IMR-90 (cell line): ENCODE measurements around the gene TATDN2. TPM values are rescaled to one million over a fixed set of nuclear protein-coding genes. Genes with fewer than 3 reads are reported as not detected.
A peak's percentile ranks its signal among the peaks of the same experiment; 100 is the strongest.

ENCODE experiments used
- ATAC-seq: fragments of 200-7000 bp; cut with Tn5 transposase; 2 replicates; pipeline ENCODE4 v1.9.1; 2020; ENCODE audit warnings: low read depth, mild to moderate bottlenecking, moderate library complexity
- BruUV-seq: library from RNA; stranded (reverse); fragments of 400-500 nt; replicated peaks from 2 replicates; lab custom pipeline; 2021; lab: Mats Ljungman, UMichigan
- CTCF ChIA-PET: fragments of 300-600 bp; formaldehyde crosslinking; extraction: SDS; loops from one replicate; lab custom pipeline; 2021; ENCODE audit warnings: antibody characterized with exemption; lab: Yijun Ruan, JAX
- POLR2A ChIA-PET: fragments of 300-600 bp; sonication (Branson Sonifier 250); formaldehyde crosslinking; loops from one replicate; lab custom pipeline; 2022; ENCODE audit warnings: antibody characterized with exemption; ENCODE audit not compliant: unreplicated experiment; lab: Charles Lee
- DNase-seq: peaks from one replicate; pipeline ENCODE4 v3.0.0; 2013
- H2AFZ ChIP-seq: replicated peaks from 2 replicates; pipeline ENCODE3; 2013; ENCODE audit warnings: low read length, mild to moderate bottlenecking; ENCODE audit not compliant: poor library complexity
- H2AK5ac ChIP-seq: 2 replicates; pipeline ENCODE4 v1.6.1; 2013; ENCODE audit warnings: low read depth, low read length, inconsistent platforms
- H2AK9ac ChIP-seq: replicated peaks from 2 replicates; pipeline ENCODE3; 2013; ENCODE audit warnings: mild to moderate bottlenecking, low read depth, low read length, moderate library complexity; ENCODE audit not compliant: poor library complexity
- H2BK120ac ChIP-seq: 2 replicates; pipeline ENCODE4 v1.6.1; 2013; ENCODE audit warnings: low read depth, low read length, inconsistent platforms
- H2BK15ac ChIP-seq: 3 replicates; pipeline ENCODE4 v1.6.1; 2013; ENCODE audit warnings: low read depth, low read length, inconsistent platforms
- H2BK20ac ChIP-seq: 2 replicates; pipeline ENCODE4 v1.6.1; 2013; ENCODE audit warnings: low read depth, mild to moderate bottlenecking, inconsistent platforms, low read length, moderate library complexity
- H2BK5ac ChIP-seq: 2 replicates; pipeline ENCODE4 v1.6.1; 2013; ENCODE audit warnings: mild to moderate bottlenecking, low read depth, low read length, inconsistent platforms; ENCODE audit not compliant: poor library complexity, severe bottlenecking
- H3K14ac ChIP-seq: replicated peaks from 2 replicates; pipeline ENCODE4 v1.6.1; 2013; ENCODE audit warnings: low read depth, low read length, inconsistent platforms
- H3K18ac ChIP-seq: 2 replicates; pipeline ENCODE4 v1.6.1; 2013; ENCODE audit warnings: low read depth, low read length, control low read depth
- H3K23ac ChIP-seq: 2 replicates; pipeline ENCODE4 v1.6.1; 2013; ENCODE audit warnings: low read depth, low read length, inconsistent platforms
- H3K27ac ChIP-seq: 2 replicates; pipeline ENCODE4 v1.5.1; 2013; ENCODE audit warnings: mild to moderate bottlenecking, control low read depth, low read length; ENCODE audit not compliant: insufficient read depth
- H3K27me3 ChIP-seq: 2 replicates; pipeline ENCODE4 v1.6.1; 2013; ENCODE audit warnings: low read length; ENCODE audit not compliant: control insufficient read depth, insufficient read depth
- H3K36me3 ChIP-seq: 2 replicates; pipeline ENCODE4 v1.6.1; 2013; ENCODE audit warnings: low read length, mixed read lengths; ENCODE audit not compliant: control insufficient read depth, insufficient read depth
- H3K4ac ChIP-seq: 2 replicates; pipeline ENCODE4 v1.6.1; 2013; ENCODE audit warnings: low read depth, low read length, inconsistent platforms
- H3K4me1 ChIP-seq: 2 replicates; pipeline ENCODE4 v1.6.1; 2013; ENCODE audit warnings: low read length, mixed read lengths; ENCODE audit not compliant: control insufficient read depth, insufficient read depth
- H3K4me2 ChIP-seq: 2 replicates; pipeline ENCODE4 v1.6.1; 2013; ENCODE audit warnings: low read depth, mild to moderate bottlenecking, control low read depth, low read length, moderate library complexity
- H3K4me3 ChIP-seq: 2 replicates; pipeline ENCODE4 v1.5.1; 2013; ENCODE audit warnings: low read depth, mild to moderate bottlenecking, control low read depth, low read length, moderate library complexity; ENCODE audit not compliant: insufficient read depth
- H3K56ac ChIP-seq: 2 replicates; pipeline ENCODE4 v1.6.1; 2013; ENCODE audit warnings: low read length, inconsistent platforms; ENCODE audit not compliant: insufficient read depth; ENCODE audit errors: extremely low read depth
- H3K79me1 ChIP-seq, 2 experiments: 2 replicates each; pipeline ENCODE4 v1.6.1; 2013; ENCODE audit warnings: low read length in 2 of 2, inconsistent platforms in 1 of 2, low read depth in 1 of 2
- H3K9ac ChIP-seq: 2 replicates; pipeline ENCODE4 v1.6.1; 2013; ENCODE audit warnings: low read depth, low read length, control low read depth
- H3K9me1 ChIP-seq: 2 replicates; pipeline ENCODE4 v1.6.1; 2013; ENCODE audit warnings: low read length, inconsistent platforms; ENCODE audit not compliant: insufficient read depth
- H3K9me3 ChIP-seq: 2 replicates; pipeline ENCODE4 v1.6.1; 2013; ENCODE audit warnings: low read length; ENCODE audit not compliant: control insufficient read depth, insufficient read depth
- H4K20me1 ChIP-seq: 2 replicates; pipeline ENCODE4 v1.6.1; 2013; ENCODE audit warnings: low read length, inconsistent platforms; ENCODE audit not compliant: insufficient read depth
- H4K5ac ChIP-seq: 2 replicates; pipeline ENCODE4 v1.6.1; 2013; ENCODE audit warnings: mild to moderate bottlenecking, low read depth, low read length, control low read depth
- H4K8ac ChIP-seq, 2 experiments: 2 replicates each; pipeline ENCODE4 v1.6.1; 2013; ENCODE audit warnings: low read depth in 2 of 2, low read length in 2 of 2, control low read depth in 1 of 2, inconsistent platforms in 1 of 2
- H4K91ac ChIP-seq: 2 replicates; pipeline ENCODE4 v1.6.1; 2013; ENCODE audit warnings: low read depth, low read length, inconsistent platforms; ENCODE audit not compliant: insufficient read depth
- CEBPB ChIP-seq: IDR thresholded peaks from 2 replicates; pipeline ENCODE4 v1.6.1; 2012; ENCODE audit warnings: low read depth, low read length, improper control_type of control experiment
- CHD1 ChIP-seq: IDR thresholded peaks from 2 replicates; pipeline ENCODE4 v1.6.1; 2012; ENCODE audit warnings: low read depth, low read length, improper control_type of control experiment
- CTCF ChIP-seq: conservative IDR thresholded peaks from 2 replicates; pipeline ENCODE4 v1.5.1; 2012; ENCODE audit warnings: mild to moderate bottlenecking, low read depth, low read length, improper control_type of control experiment
- FOS ChIP-seq: fragments of 150-350 bp; IDR thresholded peaks from 2 replicates; pipeline ENCODE4 v1.6.1; 2016; ENCODE audit warnings: low read depth, low read length
- NFE2L2 ChIP-seq: fragments of 150-350 bp; IDR thresholded peaks from 2 replicates; pipeline ENCODE4 v1.6.1; 2016; ENCODE audit warnings: low read depth, mild to moderate bottlenecking, low read length
- POLR2A ChIP-seq: IDR thresholded peaks from 2 replicates; pipeline ENCODE4 v1.6.1; 2012; ENCODE audit warnings: mild to moderate bottlenecking, low read depth, low read length
- RAD21 ChIP-seq: IDR thresholded peaks from 2 replicates; pipeline ENCODE4 v1.6.1; 2012; ENCODE audit warnings: low read length, improper control_type of control experiment
- RCOR1 ChIP-seq: IDR thresholded peaks from 2 replicates; pipeline ENCODE4 v1.6.1; 2012; ENCODE audit warnings: mild to moderate bottlenecking, low read length, improper control_type of control experiment; ENCODE audit not compliant: insufficient replicate concordance
- SMC3 ChIP-seq: fragments of 150-350 bp; IDR thresholded peaks from 2 replicates; pipeline ENCODE4 v1.6.1; 2016; ENCODE audit warnings: low read depth, mild to moderate bottlenecking, antibody characterized with exemption, low read length, moderate library complexity
- WGBS, 2 experiments: methylation state at CpG; one replicate each; pipeline versions ENCODE4 v1.1.5 to v1.1.7; 2013; ENCODE audit warnings: missing lambda C conversion rate in 2 of 2; ENCODE audit not compliant: insufficient read length in 1 of 2; ENCODE audit errors: extremely low coverage in 2 of 2; 5-methylcytosine and 5-hydroxymethylcytosine counted together
- dilution Hi-C: fragments of 300-500 bp; cut with HindIII; formaldehyde crosslinking; loops from one replicate; pipeline ENCODE4 v1.14.3; 2018; ENCODE audit warnings: low sequenced_read_pairs; ENCODE audit not compliant: unreplicated experiment
- in situ Hi-C: fragments of 300-500 bp; cut with MboI; formaldehyde crosslinking; loops from 3 replicates; pipeline ENCODE4 v1.14.3; 2019; ENCODE audit warnings: low sequenced_read_pairs, inconsistent platforms, mixed read lengths
- intact Hi-C: fragments of 100-400 bp; cut with micrococcal nuclease; formaldehyde crosslinking; loops from 2 replicates; pipeline ENCODE4 v1.10.0; 2022
- polyA plus RNA-seq, 3 experiments: library from polyadenylated mRNA; depleted of rRNA; stranded (reverse); fragments of >200 nt; gene quantifications; 2 replicates each; pipeline ENCODE4 v1.2.3, GENCODE V29; 2012; ENCODE audit warnings: low replicate concordance in 1 of 3
- total RNA-seq: library from RNA; depleted of rRNA; stranded (reverse); fragments of >200 nt; gene quantifications from 2 replicates; pipeline ENCODE4 v1.2.3, GENCODE V29; 2012

TATDN2 gene
- total and polyA plus RNA-seq, 2 of the 4 experiments (the other 2 are of a cell fraction): 9.0 to 18.8 TPM

- TF ChIP-seq SMC3 (peak; percentile 10; the same call in 1 of the 2 replicates), FOS (peak; percentile 93), CHD1 (no peak), POLR2A (peak; percentile 76)
Measured at GRCh38 chr3:10205451-10206165, 42.7 kb upstream of the TATDN2 start (continued).

- Histone ChIP-seq H2BK120ac (peak overlapping the region; percentile 95), H4K8ac (peak overlapping the region; percentile 72 to 86), H4K20me1 (0 out of 2 replicates have a peak, but pooled peaks cover 3% of the 10 kb centered on the region), H3K9ac (peak overlapping the region; percentile 20; the same call in 1 of the 2 replicates), H2AK5ac (peak overlapping the region; percentile 96), H3K36me3 (peaks cover 4% of the 10 kb centered on the region), H2AK9ac (peak overlapping the region; percentile 0), H2BK15ac (peak overlapping the region; percentile 61; the same call in 2 of the 3 replicates), H4K5ac (peak overlapping the region; percentile 51), H3K14ac (peak overlapping the region; percentile 78), H3K4me3 (no peak overlapping the region), H2AFZ (peak overlapping the region; percentile 67), H3K9me3 (no peaks in the 10 kb centered on the region), H3K56ac (peak overlapping the region; percentile 40; the same call in 1 of the 2 replicates), H4K91ac (peak overlapping the region; percentile 97), H3K27ac (peak overlapping the region; percentile 92), H3K79me1 (peaks cover 0 to 42% of the 10 kb centered on the region in 2 experiments; a peak in 2 of 4 replicates), H3K4me1 (peaks cover 22% of the 10 kb centered on the region), H3K4ac (peak overlapping the region; percentile 89), H3K27me3 (no peaks in the 10 kb centered on the region), H3K9me1 (peaks cover 28% of the 10 kb centered on the region), H2BK20ac (peak overlapping the region; percentile 81), H3K4me2 (peak overlapping the region; percentile 7; the same call in 1 of the 2 replicates), H3K23ac (peak overlapping the region; percentile 39), H2BK5ac (peak overlapping the region; percentile 100), H3K18ac (peak overlapping the region; percentile 58)
- in situ Hi-C loops (no loop called here), intact Hi-C loops (no loop called here), dilution Hi-C loops (no loop called here)
- ATAC-seq: no peak
- ChIA-PET POLR2A (interaction anchor here (0.6 kb wide), 1 partner anchor 62 kb away, joined by 4 read pairs; no protein-coding TSS in a partner anchor), CTCF (interaction anchor here (0.8 to 5.6 kb wide), 2 partner anchors 11 to 14 kb away, joined by 3 to 31 read pairs; no protein-coding TSS in a partner anchor)
- no peak for DNase-seq
- no TSS peak for BruUV-seq
- WGBS, 2 experiments: 75% methylated on average over 4 of the region's 5 CpGs; no CpG with 5 or more reads in 1 of the 2 experiments
- TF ChIP-seq RAD21 (no peak), CTCF (no peak), RCOR1 (no peak), CEBPB (no peak), NFE2L2 (no peak)
Measured at GRCh38 chr3:10206166-10206511, 42.1 kb upstream of the TATDN2 start.
